Activated T-cell treated with anti-CD3 and anti-CD28 coated beads, Interleukin-2, amount 50 U/mL, for 4 hours (primary cell): ENCODE results near the gene PIP5K1C. TPM values are rescaled to one million over a fixed set of nuclear protein-coding genes. Genes with fewer than 3 reads are reported as not detected.
"Not testable (repeated sequence)": the region's sequence is repeated elsewhere in the genome, so short reads cannot be mapped to it uniquely, and the experiment has no call there.

Experiments used
- ATAC-seq, 2 donors: fragments of 200-7000 bp; cut with Tn5 transposase; one replicate each; pipeline ENCODE4 v1.10.0; 2021
- DNase-seq: peaks from one replicate; pipeline ENCODE4 v3.0.0-alpha.2; 2020
- H3K27me3 Mint-ChIP-seq: one replicate; pipeline ENCODE4 v1.8.0; 2021; ENCODE audit warnings: low read depth, mixed read lengths
- H3K36me3 Mint-ChIP-seq: one replicate; pipeline ENCODE4 v1.8.0; 2022; ENCODE audit warnings: mixed read lengths; ENCODE audit not compliant: insufficient read depth
- H3K4me1 Mint-ChIP-seq: one replicate; pipeline ENCODE4 v1.8.0; 2021; ENCODE audit warnings: low read depth, mixed read lengths
- H3K4me3 Mint-ChIP-seq: one replicate; pipeline ENCODE4 v1.8.0; 2021; ENCODE audit warnings: mild to moderate bottlenecking, moderate library complexity, mixed read lengths
- H3K9me3 Mint-ChIP-seq: one replicate; pipeline ENCODE4 v1.8.0; 2021; ENCODE audit warnings: mixed read lengths
- total RNA-seq, 3 donors: library from RNA; stranded (reverse); gene quantifications; one replicate each; pipeline ENCODE4 v1.2.1, GENCODE V29; 2021

PIP5K1C gene
- total RNA-seq, 3 donors from 2014 or later, result 12.1 to 20.9 (median 16.7) TPM

DNA sequence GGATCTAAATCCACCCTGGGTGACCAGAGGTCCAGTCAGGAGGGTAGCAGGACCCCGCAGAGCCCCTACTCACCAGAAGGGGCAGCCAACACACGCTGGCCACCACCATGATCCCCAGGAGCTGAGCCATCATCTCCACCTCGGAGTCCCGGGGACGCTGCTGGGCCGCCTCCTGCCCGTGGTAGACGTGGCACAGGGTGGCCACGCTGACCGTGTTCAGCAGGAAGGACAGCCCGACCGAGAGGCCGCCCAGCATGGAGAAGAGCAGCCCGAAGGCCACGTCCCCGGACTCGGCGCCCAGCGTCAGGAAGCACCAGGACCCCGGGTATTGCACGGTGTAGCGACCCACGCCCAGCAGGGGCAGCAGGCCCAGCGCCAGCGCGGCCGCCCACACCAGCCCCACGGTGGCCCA lies 100.5 kb downstream of the PIP5K1C start:
- no peak for DNase-seq
- Mint-ChIP-seq H3K4me3 (no peak overlapping the region), H3K36me3 (no peaks in the 10 kb centered on the region), H3K27me3 (no peaks in the 10 kb centered on the region), H3K9me3 (no peaks in the 10 kb centered on the region), H3K4me1 (no peaks in the 10 kb centered on the region)
- ATAC-seq, result no peak

DNA sequence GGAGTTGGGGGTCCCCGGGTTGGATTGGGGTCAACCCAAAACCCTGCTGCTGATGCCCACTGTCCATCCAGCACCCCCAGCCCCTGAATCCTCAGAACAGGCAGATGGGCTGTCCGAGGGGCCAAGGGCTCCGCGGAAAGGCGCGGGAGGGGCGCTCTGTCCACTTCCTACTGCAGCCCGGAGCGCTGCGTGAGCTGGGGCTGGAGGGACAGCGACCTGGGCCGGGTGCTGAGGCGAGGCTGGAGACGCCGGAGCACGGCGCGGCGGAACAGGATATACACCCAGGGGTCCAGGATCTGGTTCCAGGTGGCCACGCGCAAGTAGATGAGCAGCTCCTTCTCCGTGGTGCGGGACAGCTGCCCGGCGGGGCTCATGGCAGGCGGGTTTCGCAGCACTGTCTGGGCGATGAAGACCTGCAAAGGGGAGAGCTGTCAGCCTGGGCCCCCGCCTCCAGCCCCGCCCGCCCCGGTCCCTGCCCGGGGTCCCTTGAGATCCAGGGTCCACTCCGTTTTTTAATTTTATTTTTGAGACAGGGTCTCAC lies 104.7 kb downstream of the PIP5K1C start:
- Mint-ChIP-seq H3K36me3 (no peaks in the 10 kb centered on the region), H3K4me1 (no peaks in the 10 kb centered on the region), H3K4me3 (no peak overlapping the region), H3K9me3 (no peaks in the 10 kb centered on the region), H3K27me3 (no peaks in the 10 kb centered on the region)
- DNase-seq, result no peak
- no peak for ATAC-seq

DNA sequence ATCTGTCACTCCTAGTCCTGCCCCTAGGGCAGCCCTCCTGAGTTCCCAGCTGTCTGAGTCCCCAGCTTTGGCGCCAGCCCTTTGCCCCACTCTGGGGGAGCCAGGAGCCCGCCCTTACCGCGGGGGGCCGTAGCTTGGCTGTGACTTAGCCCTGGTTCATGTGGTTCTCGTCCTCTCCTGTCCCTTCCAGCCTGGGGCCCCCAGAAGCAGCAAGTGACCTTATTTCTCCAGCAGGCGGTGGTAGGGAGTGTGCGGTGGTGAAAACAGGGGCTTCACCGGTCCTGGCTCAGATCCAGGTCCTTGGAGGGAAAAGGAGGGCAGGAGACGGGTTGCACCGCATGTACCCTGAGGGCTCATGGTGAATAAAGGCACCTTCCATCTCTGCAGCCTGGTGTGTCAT lies 107.1 kb downstream of the PIP5K1C start:
- ATAC-seq (no peak), DNase-seq (no peak)
- H3K36me3 Mint-ChIP-seq, result no peaks in the 10 kb centered on the region
- no peaks in the 10 kb centered on the region for H3K9me3 Mint-ChIP-seq
- H3K4me1 Mint-ChIP-seq, result no peaks in the 10 kb centered on the region
- H3K27me3 Mint-ChIP-seq, result no peaks in the 10 kb centered on the region
- H3K4me3 Mint-ChIP-seq, result no peak overlapping the region

DNA sequence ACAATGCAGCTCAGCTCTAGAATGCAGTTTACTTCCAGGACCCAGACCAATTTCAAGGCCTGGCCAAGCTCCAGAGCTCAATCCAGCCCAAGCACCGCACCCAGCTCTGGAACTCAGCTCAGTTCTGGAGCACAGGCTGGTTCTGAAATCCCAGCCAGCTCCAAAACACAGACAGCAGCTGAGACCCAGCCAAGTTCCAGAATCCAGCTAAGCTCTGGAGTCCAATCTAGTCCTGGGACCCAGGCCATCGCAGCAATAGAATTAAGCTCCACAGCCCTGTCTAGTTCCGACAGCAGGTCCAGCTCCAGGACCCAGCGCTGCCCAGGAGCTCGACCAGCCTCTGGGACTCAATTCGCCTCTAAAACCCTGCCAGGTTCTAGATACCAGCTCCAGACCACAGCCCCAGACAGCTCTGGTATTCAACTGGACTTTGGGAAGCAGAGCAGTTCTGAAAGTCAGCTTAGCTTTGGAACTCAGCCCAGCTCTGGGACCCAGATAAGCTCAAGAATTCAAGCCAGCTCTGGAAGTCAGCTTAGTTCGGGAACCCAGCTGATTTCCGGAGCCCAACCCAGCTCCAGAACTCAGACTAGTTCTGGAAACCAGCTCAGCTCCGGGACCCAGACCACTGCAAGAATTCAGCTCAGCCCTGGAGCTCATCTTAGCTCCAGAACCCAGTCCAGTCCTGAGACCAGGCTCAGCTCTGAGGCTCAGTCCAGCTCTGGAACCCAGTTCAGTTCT lies 108.2 kb downstream of the PIP5K1C start:
- ATAC-seq, result no peak
- no peak for DNase-seq
- Mint-ChIP-seq H3K4me3 (no peak overlapping the region), H3K4me1 (no peaks in the 10 kb centered on the region), H3K9me3 (no peaks in the 10 kb centered on the region), H3K36me3 (no peaks in the 10 kb centered on the region), H3K27me3 (no peaks in the 10 kb centered on the region)

DNA sequence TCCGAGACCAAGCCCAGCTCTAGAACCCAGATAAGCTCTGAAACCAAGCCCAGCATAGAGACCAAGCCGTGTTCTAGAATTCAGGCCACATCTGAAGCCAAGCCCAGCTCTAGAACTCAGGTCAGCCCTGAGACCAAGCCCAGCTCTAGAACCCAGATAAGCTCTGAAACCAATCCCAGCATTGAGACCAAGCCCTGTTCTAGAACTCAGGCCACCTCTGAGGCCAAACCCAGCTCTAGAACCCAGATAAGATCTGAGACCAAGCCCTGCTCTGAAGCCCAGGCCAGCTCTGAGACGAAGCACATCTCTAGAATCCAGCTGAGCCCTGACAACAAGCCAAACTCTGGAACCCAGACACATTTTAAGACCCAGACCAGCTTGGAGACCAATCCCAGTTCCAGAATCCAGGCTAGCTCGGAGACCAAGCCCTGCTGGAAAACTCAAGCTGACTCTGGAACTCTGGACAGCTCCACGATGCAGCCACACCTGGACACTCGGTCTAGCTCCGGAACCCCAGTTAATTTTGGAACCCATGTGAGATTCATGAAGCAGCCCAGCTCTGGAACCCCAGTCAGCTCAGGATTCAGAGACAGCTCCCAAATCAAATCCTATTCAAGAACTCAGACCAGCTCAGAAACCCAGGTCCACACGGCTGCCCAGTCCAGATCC lies 109.1 kb downstream of the PIP5K1C start:
- H3K4me1 Mint-ChIP-seq, result no peaks in the 10 kb centered on the region
- no peak for DNase-seq
- H3K27me3 Mint-ChIP-seq, result no peaks in the 10 kb centered on the region
- no peak for ATAC-seq
- no peaks in the 10 kb centered on the region for H3K36me3 Mint-ChIP-seq
- H3K9me3 Mint-ChIP-seq, result no peaks in the 10 kb centered on the region
- H3K4me3 Mint-ChIP-seq, result no peak overlapping the region

DNA sequence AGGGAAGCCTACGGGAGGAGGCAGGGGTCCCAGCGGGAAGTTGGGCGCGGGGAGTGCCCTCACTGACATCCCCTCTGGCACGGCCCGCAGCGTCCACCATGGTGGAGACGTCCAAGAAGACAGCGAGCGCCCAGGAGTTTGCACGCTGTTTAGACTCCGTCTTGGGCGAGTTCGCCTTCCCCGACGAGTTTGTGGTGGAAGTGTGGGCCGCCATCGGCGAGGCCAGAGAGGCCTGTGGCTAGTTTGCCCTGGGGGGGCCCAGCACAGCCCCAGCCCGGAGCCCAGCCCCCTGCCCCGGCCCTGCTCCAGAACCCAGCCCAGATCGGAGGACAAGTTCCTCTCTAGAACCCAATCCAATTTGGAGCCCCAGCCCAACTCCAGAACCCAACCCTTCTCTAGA lies 110.3 kb downstream of the PIP5K1C start:
- Mint-ChIP-seq H3K4me1 (no peaks in the 10 kb centered on the region), H3K9me3 (no peaks in the 10 kb centered on the region), H3K27me3 (no peaks in the 10 kb centered on the region), H3K4me3 (no peak overlapping the region), H3K36me3 (no peaks in the 10 kb centered on the region)
- ATAC-seq (no peak), DNase-seq (no peak)

DNA sequence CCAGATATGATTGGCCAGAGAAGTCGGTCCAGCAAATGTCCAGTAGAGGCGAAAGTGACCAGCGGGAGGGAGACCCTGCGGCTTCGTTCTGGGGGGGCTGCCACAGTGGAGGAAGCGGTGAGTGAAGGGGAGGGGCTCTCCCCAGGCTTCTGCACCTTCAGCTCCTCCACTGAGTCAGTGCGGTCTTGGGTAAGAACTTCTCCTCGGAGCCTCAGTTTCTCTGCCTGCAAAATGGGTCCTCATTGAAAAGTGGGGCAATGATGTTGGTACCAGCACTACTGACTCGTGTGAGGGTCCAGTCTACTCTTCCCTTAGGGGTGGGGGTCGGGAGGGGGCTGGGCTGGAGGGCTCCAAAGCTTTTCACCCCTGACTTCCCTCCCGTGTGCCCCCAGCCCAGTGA lies 110.8 kb downstream of the PIP5K1C start:
- no peaks in the 10 kb centered on the region for H3K27me3 Mint-ChIP-seq
- no peaks in the 10 kb centered on the region for H3K4me1 Mint-ChIP-seq
- H3K36me3 Mint-ChIP-seq, result no peaks in the 10 kb centered on the region
- no peaks in the 10 kb centered on the region for H3K9me3 Mint-ChIP-seq
- no peak overlapping the region for H3K4me3 Mint-ChIP-seq
- no peak for DNase-seq
- ATAC-seq, result no peak

DNA sequence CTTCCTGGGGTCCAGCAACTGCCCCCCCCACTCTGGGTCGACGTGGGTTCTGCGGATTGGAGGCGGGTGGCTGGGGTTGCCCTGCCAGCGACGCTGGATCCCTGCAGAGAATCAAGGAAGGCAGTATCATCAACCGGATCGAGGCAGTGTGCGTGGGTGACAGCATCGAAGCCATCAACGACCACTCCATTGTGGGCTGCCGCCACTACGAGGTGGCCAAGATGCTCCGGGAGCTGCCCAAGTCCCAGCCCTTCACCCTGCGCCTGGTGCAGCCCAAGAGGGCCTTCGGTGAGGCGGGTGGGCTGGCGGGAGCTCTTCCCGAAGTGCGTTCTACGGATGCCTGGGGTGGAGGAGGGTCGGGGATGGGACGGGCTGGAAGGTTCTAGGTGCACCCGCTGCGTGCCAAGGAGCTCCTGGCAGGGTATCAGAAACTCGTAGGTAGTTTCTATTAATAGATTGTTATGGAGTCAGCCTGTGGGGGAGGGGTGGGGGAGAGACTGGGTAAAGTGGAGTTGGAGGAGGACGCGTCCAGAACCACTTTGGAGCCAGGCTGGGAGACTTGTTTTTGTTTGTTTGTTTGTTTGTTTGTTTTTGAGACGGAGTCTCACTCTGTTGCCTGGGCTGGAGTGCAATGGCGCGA lies 113.4 kb downstream of the PIP5K1C start:
- ATAC-seq (no peak), DNase-seq (no peak)
- no peaks in the 10 kb centered on the region for H3K9me3 Mint-ChIP-seq
- H3K4me1 Mint-ChIP-seq, result no peaks in the 10 kb centered on the region
- H3K27me3 Mint-ChIP-seq, result no peaks in the 10 kb centered on the region
- no peaks in the 10 kb centered on the region for H3K36me3 Mint-ChIP-seq
- H3K4me3 Mint-ChIP-seq, result no peak overlapping the region

DNA sequence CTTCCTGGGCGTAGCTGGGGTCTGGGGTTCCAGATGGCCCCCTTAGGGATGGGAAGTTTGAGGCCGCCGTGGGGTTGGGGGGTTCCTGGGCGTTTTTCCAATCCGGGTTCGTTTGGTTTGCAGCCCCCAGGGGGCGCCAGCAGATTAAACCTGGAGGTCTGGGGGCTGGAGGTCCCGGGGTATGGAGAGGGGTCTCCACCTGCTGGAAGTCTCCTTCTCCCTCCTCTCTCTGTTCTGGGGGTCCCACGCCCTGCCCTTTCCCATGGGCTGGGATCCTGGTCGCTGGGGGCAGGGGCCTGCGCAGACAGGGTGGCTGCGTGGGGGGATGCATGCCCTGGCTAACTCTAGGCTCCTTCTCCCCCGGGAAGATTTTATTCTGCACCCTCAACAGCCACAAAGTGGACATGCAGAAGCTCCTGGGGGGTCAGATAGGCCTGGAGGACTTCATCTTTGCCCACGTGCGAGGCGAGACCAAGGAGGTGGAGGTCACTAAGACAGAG lies 114.1 kb downstream of the PIP5K1C start:
- Mint-ChIP-seq H3K4me3 (peak overlapping the region; percentile 33), H3K9me3 (no peaks in the 10 kb centered on the region), H3K36me3 (no peaks in the 10 kb centered on the region), H3K27me3 (no peaks in the 10 kb centered on the region), H3K4me1 (no peaks in the 10 kb centered on the region)
- ATAC-seq (peak in 1 of 2 donors; percentile 54), DNase-seq (peak; percentile 47)

DNA sequence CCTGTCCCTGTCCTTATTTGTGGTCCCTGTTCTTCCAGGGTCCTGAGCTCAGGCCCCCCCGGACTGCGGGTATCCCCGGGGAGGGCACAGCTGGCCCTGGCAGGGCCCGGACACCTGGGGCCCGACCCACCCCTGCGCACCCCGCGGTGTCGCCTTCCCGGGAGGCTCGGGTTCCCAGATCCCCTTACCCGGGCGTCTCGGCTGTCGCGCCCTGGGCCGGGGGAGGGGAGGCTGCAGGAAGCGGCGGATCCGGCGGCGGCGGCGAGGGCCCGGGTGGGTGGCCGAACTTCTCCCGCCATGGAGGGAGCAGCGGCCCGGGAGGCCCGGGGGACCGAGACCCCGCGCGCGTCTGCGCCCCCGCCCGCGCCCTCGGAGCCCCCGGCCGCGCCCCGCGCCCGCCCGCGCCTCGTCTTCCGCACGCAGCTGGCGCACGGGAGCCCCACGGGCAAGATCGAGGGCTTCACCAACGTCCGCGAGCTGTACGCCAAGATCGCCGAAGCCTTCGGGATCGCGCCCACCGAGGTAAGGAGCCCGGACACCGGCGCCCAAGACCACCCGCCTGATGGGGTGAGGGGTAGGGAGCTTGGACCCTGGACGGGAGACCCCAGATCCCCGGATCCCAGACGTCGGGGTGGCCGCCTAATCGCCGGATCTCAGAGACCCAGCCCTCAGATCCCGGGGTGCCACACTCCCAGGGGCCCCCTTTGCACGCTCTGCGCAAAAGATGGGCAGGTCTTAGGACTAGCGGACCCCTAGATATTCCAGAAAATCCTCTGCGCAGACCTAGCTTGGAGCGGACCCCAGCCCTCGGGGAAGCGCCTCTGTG lies 114.8 kb downstream of the PIP5K1C start, which contains the start of gene GIPC3:
TSS of gene GIPC3 (plus strand) at position 178 of the 826 bp plus-strand sequence. CDS start at position 298, 120 bp downstream.
- H3K4me3 Mint-ChIP-seq, result peak within 1 kb of the TSS; percentile 33
- ATAC-seq (peak; percentile 50 to 59), DNase-seq (no peak)
- no peaks in the 10 kb centered on the region for H3K36me3 Mint-ChIP-seq
- H3K27me3 Mint-ChIP-seq, result no peaks in the 10 kb centered on the region
- H3K9me3 Mint-ChIP-seq, result no peaks in the 10 kb centered on the region
- no peaks in the 10 kb centered on the region for H3K4me1 Mint-ChIP-seq

DNA sequence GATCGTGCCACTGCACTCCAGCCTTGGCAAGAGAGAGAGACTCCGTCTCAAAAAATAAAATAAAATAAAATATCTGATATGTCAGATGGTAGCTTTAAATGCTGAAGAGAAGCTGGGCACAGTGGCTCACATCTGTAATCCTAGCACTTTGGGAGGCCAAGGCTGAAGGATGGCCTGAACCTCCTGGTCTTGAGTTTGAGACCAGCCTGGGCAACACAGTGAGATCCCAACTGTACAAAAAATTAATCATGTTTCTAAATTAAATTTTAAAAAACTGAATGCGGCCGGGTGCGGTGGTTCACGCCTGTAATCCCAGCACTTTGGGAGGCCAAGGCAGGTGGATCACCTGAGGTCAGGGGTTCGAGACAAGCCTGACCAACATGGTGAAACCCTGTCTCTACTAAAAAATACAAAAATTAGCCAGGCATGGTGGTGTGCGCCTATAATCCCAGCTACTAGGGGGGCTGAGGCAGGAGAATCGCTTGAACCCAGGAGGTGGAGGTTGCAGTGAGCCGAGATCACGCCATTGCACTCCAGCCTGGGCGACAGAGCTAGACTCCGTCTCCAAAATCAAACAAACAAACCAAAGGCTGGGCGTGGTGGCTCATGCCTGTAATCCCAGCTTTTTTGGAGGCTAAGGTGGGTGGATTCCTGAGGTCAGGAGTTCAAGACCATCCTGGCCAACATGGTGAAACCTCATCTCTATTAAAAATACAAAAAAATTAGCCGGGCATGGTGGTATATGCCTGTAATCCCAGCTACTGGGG lies 116.0 kb downstream of the PIP5K1C start:
- not testable (repeated sequence) for H3K4me1 Mint-ChIP-seq, H3K36me3 Mint-ChIP-seq, ATAC-seq, H3K27me3 Mint-ChIP-seq, H3K9me3 Mint-ChIP-seq, H3K4me3 Mint-ChIP-seq, DNase-seq

DNA sequence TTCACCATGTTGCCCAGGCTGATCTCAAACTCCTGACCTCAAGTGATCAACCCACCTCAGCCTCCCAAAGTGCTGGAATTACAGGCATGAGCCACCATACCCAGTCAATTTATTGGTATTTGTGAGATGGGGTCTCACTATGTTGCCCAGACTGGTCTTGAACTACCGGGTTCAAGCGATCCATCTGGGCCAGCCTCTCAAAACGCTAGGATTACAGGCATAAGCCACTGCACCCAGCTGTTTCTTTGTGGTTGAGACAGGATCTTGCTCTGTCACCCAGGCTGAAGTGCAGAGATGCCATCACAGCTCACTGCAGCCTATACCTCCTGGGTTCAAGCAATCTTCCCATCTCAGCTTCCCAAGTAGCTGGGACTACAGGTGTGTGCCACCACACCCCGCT lies 118.5 kb downstream of the PIP5K1C start:
- not testable (repeated sequence) for ATAC-seq, H3K9me3 Mint-ChIP-seq, H3K4me1 Mint-ChIP-seq

More for the DNA sequence above, 118.5 kb downstream of the PIP5K1C start:
- H3K36me3 Mint-ChIP-seq, DNase-seq, H3K27me3 Mint-ChIP-seq, H3K4me3 Mint-ChIP-seq: not testable (repeated sequence)
